WTC11 (cell line): ENCODE results near the gene VGF. TPM values are rescaled to one million over a fixed set of nuclear protein-coding genes. Genes with fewer than 3 reads are reported as not detected.
A peak's percentile ranks its signal among the peaks of the same experiment; 100 is the strongest.

Experiments used
- FOXP1 ChIP-seq: sonication (generic); formaldehyde crosslinking; IDR thresholded peaks from 2 replicates; pipeline ENCODE4 v1.8.0; 2022; ENCODE audit warnings: missing genetic modification reagents, mild to moderate bottlenecking, moderate library complexity, borderline replicate concordance
- GABPB1 ChIP-seq: sonication (generic); formaldehyde crosslinking; IDR thresholded peaks from 2 replicates; pipeline ENCODE4 v1.8.1; 2023; ENCODE audit warnings: mild to moderate bottlenecking, missing genetic modification reagents
- HMGA2 ChIP-seq: fragments of 250-450 bp; sonication (Bioruptor Pico); IDR thresholded peaks from 2 replicates; pipeline ENCODE4 v1.4.0; 2021; ENCODE audit warnings: mild to moderate bottlenecking, moderate library complexity
- IRF2 ChIP-seq: sonication (generic); formaldehyde crosslinking; IDR thresholded peaks from 2 replicates; pipeline ENCODE4 v1.8.0; 2022; ENCODE audit warnings: low read depth, missing genetic modification reagents, borderline replicate concordance
- JUN ChIP-seq: sonication (generic); formaldehyde crosslinking; IDR thresholded peaks from 2 replicates; pipeline ENCODE4 v1.8.0; 2023; ENCODE audit warnings: mild to moderate bottlenecking, missing genetic modification reagents
- MXD4 ChIP-seq: fragments of 250-450 bp; sonication (Bioruptor Pico); IDR thresholded peaks from 2 replicates; pipeline ENCODE4 v1.8.0; 2021; ENCODE audit warnings: mild to moderate bottlenecking, moderate library complexity, borderline replicate concordance
- MYBL2 ChIP-seq: sonication (generic); formaldehyde crosslinking; IDR thresholded peaks from 2 replicates; pipeline ENCODE4 v1.8.1; 2023; ENCODE audit warnings: mild to moderate bottlenecking, moderate library complexity, missing genetic modification reagents
- RORB ChIP-seq: fragments of 250-450 bp; sonication (Bioruptor Pico); IDR thresholded peaks from 2 replicates; pipeline ENCODE4 v1.9.0; 2021; ENCODE audit warnings: mild to moderate bottlenecking
- TEAD1 ChIP-seq: sonication (generic); formaldehyde crosslinking; IDR thresholded peaks from 2 replicates; pipeline ENCODE4 v1.8.0; 2022; ENCODE audit warnings: mild to moderate bottlenecking, missing genetic modification reagents
- TP53 ChIP-seq: sonication (generic); formaldehyde crosslinking; IDR thresholded peaks from 2 replicates; pipeline ENCODE4 v1.8.1; 2023; ENCODE audit warnings: mild to moderate bottlenecking, missing genetic modification reagents
- ZBTB21 ChIP-seq: sonication (generic); formaldehyde crosslinking; IDR thresholded peaks from 2 replicates; pipeline ENCODE4 v1.8.1; 2023; ENCODE audit warnings: mild to moderate bottlenecking, missing genetic modification reagents, borderline replicate concordance
- ZNF232 ChIP-seq: sonication (generic); formaldehyde crosslinking; IDR thresholded peaks from 2 replicates; pipeline ENCODE4 v1.8.0; 2022; ENCODE audit warnings: mild to moderate bottlenecking, missing genetic modification reagents
- total RNA-seq: library from RNA; stranded (reverse); gene quantifications from 3 replicates; pipeline ENCODE4 v1.2.3, GENCODE V29; 2021
- TF ChIP-seq, protein P1 (sequence below): sonication (generic); formaldehyde crosslinking; IDR thresholded peaks from 2 replicates; pipeline ENCODE4 v1.8.1; 2023; ENCODE audit warnings: mild to moderate bottlenecking, missing genetic modification reagents, moderate library complexity
- TF ChIP-seq, protein P2 (sequence below): sonication (generic); formaldehyde crosslinking; IDR thresholded peaks from 2 replicates; pipeline ENCODE4 v1.8.1; 2023; ENCODE audit warnings: mild to moderate bottlenecking, missing genetic modification reagents
- TF ChIP-seq, protein P3 (sequence below): sonication (generic); formaldehyde crosslinking; IDR thresholded peaks from 2 replicates; pipeline ENCODE4 v1.8.0; 2023; ENCODE audit warnings: missing genetic modification reagents
- TF ChIP-seq, protein P4 (sequence below): sonication (generic); formaldehyde crosslinking; IDR thresholded peaks from 2 replicates; pipeline ENCODE4 v1.8.1; 2022; ENCODE audit warnings: low read depth, mild to moderate bottlenecking, moderate library complexity, missing genetic modification reagents, borderline replicate concordance
- TF ChIP-seq, protein P5 (sequence below): fragments of 250-450 bp; sonication (Bioruptor Pico); IDR thresholded peaks from 2 replicates; pipeline ENCODE4 v2.1.2; 2022; ENCODE audit warnings: mild to moderate bottlenecking, moderate library complexity
- TF ChIP-seq, protein P6 (sequence below): sonication (generic); formaldehyde crosslinking; IDR thresholded peaks from 2 replicates; pipeline ENCODE4 v1.8.0; 2022; ENCODE audit warnings: mild to moderate bottlenecking, missing genetic modification reagents
- TF ChIP-seq, protein P7 (sequence below): sonication (generic); formaldehyde crosslinking; IDR thresholded peaks from 2 replicates; pipeline ENCODE4 v1.8.1; 2023; ENCODE audit warnings: mild to moderate bottlenecking, moderate library complexity, missing genetic modification reagents
- TF ChIP-seq, protein P8 (sequence below): sonication (generic); formaldehyde crosslinking; IDR thresholded peaks from 2 replicates; pipeline ENCODE4 v1.8.0; 2022; ENCODE audit warnings: mild to moderate bottlenecking, missing genetic modification reagents
- TF ChIP-seq, protein P9 (sequence below): sonication (generic); formaldehyde crosslinking; IDR thresholded peaks from 2 replicates; pipeline ENCODE4 v1.8.0; 2022; ENCODE audit warnings: missing genetic modification reagents
- TF ChIP-seq, protein P10 (sequence below): fragments of 250-450 bp; sonication (Bioruptor Pico); IDR thresholded peaks from 2 replicates; pipeline ENCODE4 v1.9.0; 2021; ENCODE audit warnings: mild to moderate bottlenecking

Gene VGF
- total RNA-seq, 1 experiment from 2014 or later, result 5.2 TPM

DNA sequence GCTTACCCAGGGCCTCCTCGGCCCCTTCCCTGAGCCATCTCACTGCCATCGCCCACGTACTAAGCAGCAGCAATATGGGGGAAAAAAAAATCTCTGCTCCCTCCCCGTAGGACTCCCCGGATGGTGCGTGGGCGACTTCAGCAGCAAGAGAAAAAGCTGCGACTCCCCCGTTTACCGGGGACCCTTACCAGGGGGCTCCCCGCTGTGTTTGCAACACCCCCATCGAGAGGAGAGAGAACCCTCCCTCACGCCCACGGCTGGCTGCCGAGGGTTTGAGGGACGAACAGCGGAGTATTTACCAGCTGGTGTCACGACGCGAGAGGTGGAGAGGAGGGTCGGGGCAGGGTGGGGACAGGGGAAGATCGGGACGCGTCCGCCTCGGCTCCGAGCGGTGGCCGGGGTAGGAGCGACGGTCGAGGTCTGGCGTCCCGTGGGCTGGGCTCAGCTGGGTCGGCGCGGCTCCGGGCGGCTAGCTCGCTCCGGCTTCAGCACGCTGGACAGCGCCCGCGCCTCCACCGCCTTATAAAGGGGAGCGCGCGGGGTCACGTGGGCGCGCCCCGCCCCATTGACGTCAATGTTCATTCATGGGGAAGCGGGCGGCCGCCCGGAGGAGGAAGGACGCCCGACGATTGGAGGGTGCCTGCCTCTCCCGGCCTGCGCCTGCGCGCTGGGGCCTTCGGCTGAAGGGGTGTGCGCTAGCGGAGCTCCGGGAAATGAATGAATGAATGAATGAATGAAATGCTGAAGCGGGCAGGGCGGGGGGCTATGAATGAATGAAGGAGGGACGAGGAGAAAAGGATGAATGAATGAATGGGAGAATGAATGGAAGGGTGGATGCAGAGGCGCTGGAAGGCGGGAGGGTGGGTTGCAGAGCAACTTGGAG lies at the start of gene VGF (continued):
- TF ChIP-seq, protein P1, sequence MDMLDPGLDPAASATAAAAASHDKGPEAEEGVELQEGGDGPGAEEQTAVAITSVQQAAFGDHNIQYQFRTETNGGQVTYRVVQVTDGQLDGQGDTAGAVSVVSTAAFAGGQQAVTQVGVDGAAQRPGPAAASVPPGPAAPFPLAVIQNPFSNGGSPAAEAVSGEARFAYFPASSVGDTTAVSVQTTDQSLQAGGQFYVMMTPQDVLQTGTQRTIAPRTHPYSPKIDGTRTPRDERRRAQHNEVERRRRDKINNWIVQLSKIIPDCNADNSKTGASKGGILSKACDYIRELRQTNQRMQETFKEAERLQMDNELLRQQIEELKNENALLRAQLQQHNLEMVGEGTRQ (CRISPR knock-in tag), result peak; percentile 99
- peak; percentile 97 for TF ChIP-seq TP53
- TF ChIP-seq, protein P2, sequence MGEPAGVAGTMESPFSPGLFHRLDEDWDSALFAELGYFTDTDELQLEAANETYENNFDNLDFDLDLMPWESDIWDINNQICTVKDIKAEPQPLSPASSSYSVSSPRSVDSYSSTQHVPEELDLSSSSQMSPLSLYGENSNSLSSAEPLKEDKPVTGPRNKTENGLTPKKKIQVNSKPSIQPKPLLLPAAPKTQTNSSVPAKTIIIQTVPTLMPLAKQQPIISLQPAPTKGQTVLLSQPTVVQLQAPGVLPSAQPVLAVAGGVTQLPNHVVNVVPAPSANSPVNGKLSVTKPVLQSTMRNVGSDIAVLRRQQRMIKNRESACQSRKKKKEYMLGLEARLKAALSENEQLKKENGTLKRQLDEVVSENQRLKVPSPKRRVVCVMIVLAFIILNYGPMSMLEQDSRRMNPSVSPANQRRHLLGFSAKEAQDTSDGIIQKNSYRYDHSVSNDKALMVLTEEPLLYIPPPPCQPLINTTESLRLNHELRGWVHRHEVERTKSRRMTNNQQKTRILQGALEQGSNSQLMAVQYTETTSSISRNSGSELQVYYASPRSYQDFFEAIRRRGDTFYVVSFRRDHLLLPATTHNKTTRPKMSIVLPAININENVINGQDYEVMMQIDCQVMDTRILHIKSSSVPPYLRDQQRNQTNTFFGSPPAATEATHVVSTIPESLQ, result peak; percentile 39; the same call in 1 of the 2 replicates
- peak; percentile 80 for TF ChIP-seq GABPB1 (CRISPR knock-in tag)
- TF ChIP-seq, protein P3, sequence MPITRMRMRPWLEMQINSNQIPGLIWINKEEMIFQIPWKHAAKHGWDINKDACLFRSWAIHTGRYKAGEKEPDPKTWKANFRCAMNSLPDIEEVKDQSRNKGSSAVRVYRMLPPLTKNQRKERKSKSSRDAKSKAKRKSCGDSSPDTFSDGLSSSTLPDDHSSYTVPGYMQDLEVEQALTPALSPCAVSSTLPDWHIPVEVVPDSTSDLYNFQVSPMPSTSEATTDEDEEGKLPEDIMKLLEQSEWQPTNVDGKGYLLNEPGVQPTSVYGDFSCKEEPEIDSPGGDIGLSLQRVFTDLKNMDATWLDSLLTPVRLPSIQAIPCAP (CRISPR knock-in tag), result peak; percentile 95
- TF ChIP-seq, protein P4, sequence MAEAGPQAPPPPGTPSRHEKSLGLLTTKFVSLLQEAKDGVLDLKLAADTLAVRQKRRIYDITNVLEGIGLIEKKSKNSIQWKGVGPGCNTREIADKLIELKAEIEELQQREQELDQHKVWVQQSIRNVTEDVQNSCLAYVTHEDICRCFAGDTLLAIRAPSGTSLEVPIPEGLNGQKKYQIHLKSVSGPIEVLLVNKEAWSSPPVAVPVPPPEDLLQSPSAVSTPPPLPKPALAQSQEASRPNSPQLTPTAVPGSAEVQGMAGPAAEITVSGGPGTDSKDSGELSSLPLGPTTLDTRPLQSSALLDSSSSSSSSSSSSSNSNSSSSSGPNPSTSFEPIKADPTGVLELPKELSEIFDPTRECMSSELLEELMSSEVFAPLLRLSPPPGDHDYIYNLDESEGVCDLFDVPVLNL (CRISPR knock-in tag), result peak; percentile 91
- TF ChIP-seq MYBL2 (CRISPR knock-in tag), result peak; percentile 97
- TF ChIP-seq, protein P5, sequence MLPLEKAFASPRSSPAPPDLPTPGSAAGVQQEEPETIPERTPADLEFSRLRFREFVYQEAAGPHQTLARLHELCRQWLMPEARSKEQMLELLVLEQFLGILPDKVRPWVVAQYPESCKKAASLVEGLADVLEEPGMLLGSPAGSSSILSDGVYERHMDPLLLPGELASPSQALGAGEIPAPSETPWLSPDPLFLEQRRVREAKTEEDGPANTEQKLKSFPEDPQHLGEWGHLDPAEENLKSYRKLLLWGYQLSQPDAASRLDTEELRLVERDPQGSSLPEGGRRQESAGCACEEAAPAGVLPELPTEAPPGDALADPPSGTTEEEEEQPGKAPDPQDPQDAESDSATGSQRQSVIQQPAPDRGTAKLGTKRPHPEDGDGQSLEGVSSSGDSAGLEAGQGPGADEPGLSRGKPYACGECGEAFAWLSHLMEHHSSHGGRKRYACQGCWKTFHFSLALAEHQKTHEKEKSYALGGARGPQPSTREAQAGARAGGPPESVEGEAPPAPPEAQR, result no peak
- peak; percentile 99 for TF ChIP-seq FOXP1 (CRISPR knock-in tag)
- TF ChIP-seq, protein P6, sequence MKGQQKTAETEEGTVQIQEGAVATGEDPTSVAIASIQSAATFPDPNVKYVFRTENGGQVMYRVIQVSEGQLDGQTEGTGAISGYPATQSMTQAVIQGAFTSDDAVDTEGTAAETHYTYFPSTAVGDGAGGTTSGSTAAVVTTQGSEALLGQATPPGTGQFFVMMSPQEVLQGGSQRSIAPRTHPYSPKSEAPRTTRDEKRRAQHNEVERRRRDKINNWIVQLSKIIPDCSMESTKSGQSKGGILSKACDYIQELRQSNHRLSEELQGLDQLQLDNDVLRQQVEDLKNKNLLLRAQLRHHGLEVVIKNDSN (CRISPR knock-in tag), result peak; percentile 99
- peak; percentile 89; the same call in 1 of the 2 replicates for TF ChIP-seq ZBTB21 (CRISPR knock-in tag)
- TF ChIP-seq TEAD1, result peak; percentile 99
- TF ChIP-seq, protein P7, sequence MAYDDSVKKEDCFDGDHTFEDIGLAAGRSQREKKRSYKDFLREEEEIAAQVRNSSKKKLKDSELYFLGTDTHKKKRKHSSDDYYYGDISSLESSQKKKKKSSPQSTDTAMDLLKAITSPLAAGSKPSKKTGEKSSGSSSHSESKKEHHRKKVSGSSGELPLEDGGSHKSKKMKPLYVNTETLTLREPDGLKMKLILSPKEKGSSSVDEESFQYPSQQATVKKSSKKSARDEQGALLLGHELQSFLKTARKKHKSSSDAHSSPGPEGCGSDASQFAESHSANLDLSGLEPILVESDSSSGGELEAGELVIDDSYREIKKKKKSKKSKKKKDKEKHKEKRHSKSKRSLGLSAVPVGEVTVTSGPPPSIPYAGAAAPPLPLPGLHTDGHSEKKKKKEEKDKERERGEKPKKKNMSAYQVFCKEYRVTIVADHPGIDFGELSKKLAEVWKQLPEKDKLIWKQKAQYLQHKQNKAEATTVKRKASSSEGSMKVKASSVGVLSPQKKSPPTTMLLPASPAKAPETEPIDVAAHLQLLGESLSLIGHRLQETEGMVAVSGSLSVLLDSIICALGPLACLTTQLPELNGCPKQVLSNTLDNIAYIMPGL (CRISPR knock-in tag), result peak; percentile 63; the same call in 1 of the 2 replicates
- no peak for TF ChIP-seq HMGA2 (CRISPR knock-in tag)
- TF ChIP-seq IRF2 (CRISPR knock-in tag), result no peak
- peak; percentile 97; the same call in 1 of the 2 replicates for TF ChIP-seq JUN (CRISPR knock-in tag)
- TF ChIP-seq, protein P8, sequence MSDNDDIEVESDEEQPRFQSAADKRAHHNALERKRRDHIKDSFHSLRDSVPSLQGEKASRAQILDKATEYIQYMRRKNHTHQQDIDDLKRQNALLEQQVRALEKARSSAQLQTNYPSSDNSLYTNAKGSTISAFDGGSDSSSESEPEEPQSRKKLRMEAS (CRISPR knock-in tag), result peak; percentile 89
- TF ChIP-seq ZNF232 (CRISPR knock-in tag), result peak; percentile 98
- no peak for TF ChIP-seq RORB (CRISPR knock-in tag)
- TF ChIP-seq, protein P9, sequence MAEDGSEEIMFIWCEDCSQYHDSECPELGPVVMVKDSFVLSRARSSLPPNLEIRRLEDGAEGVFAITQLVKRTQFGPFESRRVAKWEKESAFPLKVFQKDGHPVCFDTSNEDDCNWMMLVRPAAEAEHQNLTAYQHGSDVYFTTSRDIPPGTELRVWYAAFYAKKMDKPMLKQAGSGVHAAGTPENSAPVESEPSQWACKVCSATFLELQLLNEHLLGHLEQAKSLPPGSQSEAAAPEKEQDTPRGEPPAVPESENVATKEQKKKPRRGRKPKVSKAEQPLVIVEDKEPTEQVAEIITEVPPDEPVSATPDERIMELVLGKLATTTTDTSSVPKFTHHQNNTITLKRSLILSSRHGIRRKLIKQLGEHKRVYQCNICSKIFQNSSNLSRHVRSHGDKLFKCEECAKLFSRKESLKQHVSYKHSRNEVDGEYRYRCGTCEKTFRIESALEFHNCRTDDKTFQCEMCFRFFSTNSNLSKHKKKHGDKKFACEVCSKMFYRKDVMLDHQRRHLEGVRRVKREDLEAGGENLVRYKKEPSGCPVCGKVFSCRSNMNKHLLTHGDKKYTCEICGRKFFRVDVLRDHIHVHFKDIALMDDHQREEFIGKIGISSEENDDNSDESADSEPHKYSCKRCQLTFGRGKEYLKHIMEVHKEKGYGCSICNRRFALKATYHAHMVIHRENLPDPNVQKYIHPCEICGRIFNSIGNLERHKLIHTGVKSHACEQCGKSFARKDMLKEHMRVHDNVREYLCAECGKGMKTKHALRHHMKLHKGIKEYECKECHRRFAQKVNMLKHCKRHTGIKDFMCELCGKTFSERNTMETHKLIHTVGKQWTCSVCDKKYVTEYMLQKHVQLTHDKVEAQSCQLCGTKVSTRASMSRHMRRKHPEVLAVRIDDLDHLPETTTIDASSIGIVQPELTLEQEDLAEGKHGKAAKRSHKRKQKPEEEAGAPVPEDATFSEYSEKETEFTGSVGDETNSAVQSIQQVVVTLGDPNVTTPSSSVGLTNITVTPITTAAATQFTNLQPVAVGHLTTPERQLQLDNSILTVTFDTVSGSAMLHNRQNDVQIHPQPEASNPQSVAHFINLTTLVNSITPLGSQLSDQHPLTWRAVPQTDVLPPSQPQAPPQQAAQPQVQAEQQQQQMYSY (CRISPR knock-in tag), result no peak
- TF ChIP-seq, protein P10, sequence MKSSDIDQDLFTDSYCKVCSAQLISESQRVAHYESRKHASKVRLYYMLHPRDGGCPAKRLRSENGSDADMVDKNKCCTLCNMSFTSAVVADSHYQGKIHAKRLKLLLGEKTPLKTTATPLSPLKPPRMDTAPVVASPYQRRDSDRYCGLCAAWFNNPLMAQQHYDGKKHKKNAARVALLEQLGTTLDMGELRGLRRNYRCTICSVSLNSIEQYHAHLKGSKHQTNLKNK, result no peak
- no peak for TF ChIP-seq MXD4 (CRISPR knock-in tag)
